Measurements from ENCODE around the gene NEMF. TPM values are rescaled to one million over a fixed set of nuclear protein-coding genes. Genes with fewer than 3 reads are reported as not detected.
"Not testable (repeated sequence)": the region's sequence is repeated elsewhere in the genome, so short reads cannot be mapped to it uniquely, and the experiment has no call there.

Gene NEMF
- polyA plus RNA-seq, 6 donors from 2014 or later = 42.8 to 80.8 (median 50.0) TPM

DNA sequence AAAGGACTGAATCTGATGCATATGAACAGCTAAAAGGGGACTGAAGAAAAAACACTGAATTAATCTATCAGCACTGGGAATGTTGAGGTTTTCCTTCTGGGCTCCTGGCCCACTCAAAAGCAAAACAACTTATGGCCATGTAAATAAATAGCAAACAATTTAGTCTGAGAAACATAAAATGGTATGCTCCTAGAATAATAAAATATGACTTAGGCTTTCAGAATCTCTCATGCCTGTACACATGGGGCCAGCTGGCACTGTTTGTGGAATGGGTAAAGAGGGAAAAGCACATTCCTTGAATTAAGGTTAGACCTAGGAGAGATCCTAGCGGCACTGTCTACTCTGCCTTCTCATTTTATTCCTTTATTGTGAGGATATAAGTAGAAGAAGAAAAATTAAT lies 78.5 kb downstream of the NEMF start:
- H3K4me1 Mint-ChIP-seq = peaks cover 12 to 25% (median 18%) of the 10 kb centered on the region in 3 donors
- no peak overlapping the region for H3K27ac Mint-ChIP-seq

DNA sequence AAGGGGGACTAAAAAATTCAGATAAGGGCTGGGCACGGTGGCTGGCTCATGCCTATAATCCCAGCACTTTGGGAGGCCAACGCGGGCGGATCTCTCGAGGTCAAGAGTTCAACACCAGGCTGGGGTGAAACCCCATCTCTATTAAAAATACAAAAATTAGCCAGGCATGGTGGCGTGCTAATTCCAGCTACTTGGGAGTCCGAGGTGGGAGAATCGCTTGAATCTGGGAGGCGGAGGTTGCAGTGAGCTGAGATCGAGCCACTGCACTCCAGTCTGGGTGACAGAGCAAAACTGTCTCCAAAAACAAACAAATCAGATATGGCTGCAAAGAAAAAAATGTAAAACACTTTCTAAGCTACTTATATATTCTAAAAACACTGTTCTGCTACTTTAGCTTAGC lies 80.9 kb downstream of the NEMF start:
- H3K36me3 Mint-ChIP-seq = peaks cover 10 to 12% of the 10 kb centered on the region in 2 donors
- H3K27me3 Mint-ChIP-seq; DNase-seq; ATAC-seq (ENCODE audit: low read depth in 2 of 2); H3K9me3 Mint-ChIP-seq: not testable (repeated sequence)
- H3K4me3 Mint-ChIP-seq = peak overlapping the region in 1 of 8 donors; percentile 89
- H3K4me1 Mint-ChIP-seq = peaks cover 20 to 37% (median 24%) of the 10 kb centered on the region in 3 donors
- H3K27ac Mint-ChIP-seq = peak overlapping the region in 3 of 6 donors; percentile 12 to 62 (median 49)

More for the DNA sequence above, 78.5 kb downstream of the NEMF start:
- H3K9me3 Mint-ChIP-seq = no peaks in the 10 kb centered on the region
- DNase-seq = no peak
- no peak overlapping the region for H3K4me3 Mint-ChIP-seq
- no peak for ATAC-seq (ENCODE audit: low read depth in 2 of 2)
- no peaks in the 10 kb centered on the region for H3K27me3 Mint-ChIP-seq
- peaks cover 10 to 12% of the 10 kb centered on the region in 2 donors for H3K36me3 Mint-ChIP-seq

- Mint-ChIP-seq H3K4me1 (peaks cover 19 to 38% (median 24%) of the 10 kb centered on the region in 3 donors), H3K36me3 (peaks cover 4 to 6% of the 10 kb centered on the region in 2 donors), H3K27me3 (no peaks in the 10 kb centered on the region), H3K27ac (peak overlapping the region in 5 of 6 donors; percentile 24 to 97 (median 54)), H3K9me3 (no peaks in the 10 kb centered on the region), H3K4me3 (peak overlapping the region in 6 of 8 donors; percentile 24 to 89 (median 49))
- DNase-seq (no peak), ATAC-seq (ENCODE audit: low read depth in 2 of 2) (no peak)
Measured at GRCh38 chr14:49770212-49770817, 82.3 kb downstream of the NEMF start.

- ATAC-seq (ENCODE audit: low read depth in 2 of 2) (no peak), DNase-seq (no peak)
- Mint-ChIP-seq H3K9me3 (no peaks in the 10 kb centered on the region), H3K4me3 (peak overlapping the region in 7 of 8 donors; percentile 66 to 98 (median 94)), H3K4me1 (peaks cover 16 to 38% (median 24%) of the 10 kb centered on the region in 3 donors), H3K27me3 (no peaks in the 10 kb centered on the region), H3K36me3 (no peaks in the 10 kb centered on the region), H3K27ac (peak overlapping the region; percentile 97 to 99 (median 98))
Measured at GRCh38 chr14:49769581-49770211, 82.9 kb downstream of the NEMF start.

GRCh38 chr14:49769171-49769570 lies 83.4 kb downstream of the NEMF start:
- no peaks in the 10 kb centered on the region for H3K27me3 Mint-ChIP-seq
- H3K4me3 Mint-ChIP-seq = peak overlapping the region; percentile 89 to 98 (median 95)
- DNase-seq (no peak), ATAC-seq (ENCODE audit: low read depth in 2 of 2) (no peak)
- H3K27ac Mint-ChIP-seq = peak overlapping the region; percentile 97 to 99 (median 98)
- H3K4me1 Mint-ChIP-seq = peaks cover 16 to 38% (median 24%) of the 10 kb centered on the region in 3 donors
- H3K9me3 Mint-ChIP-seq = no peaks in the 10 kb centered on the region
- H3K36me3 Mint-ChIP-seq = no peaks in the 10 kb centered on the region

GRCh38 chr14:49768301-49769121 lies 84.1 kb downstream of the NEMF start:
- Mint-ChIP-seq H3K4me3 (peak overlapping the region; percentile 89 to 98 (median 95)), H3K4me1 (peaks cover 16 to 38% (median 24%) of the 10 kb centered on the region in 3 donors), H3K36me3 (no peaks in the 10 kb centered on the region), H3K27me3 (no peaks in the 10 kb centered on the region), H3K9me3 (no peaks in the 10 kb centered on the region), H3K27ac (peak overlapping the region; percentile 97 to 99 (median 98))
- DNase-seq (peak; percentile 50), ATAC-seq (ENCODE audit: low read depth in 2 of 2) (peak; percentile 23 to 37)

DNA sequence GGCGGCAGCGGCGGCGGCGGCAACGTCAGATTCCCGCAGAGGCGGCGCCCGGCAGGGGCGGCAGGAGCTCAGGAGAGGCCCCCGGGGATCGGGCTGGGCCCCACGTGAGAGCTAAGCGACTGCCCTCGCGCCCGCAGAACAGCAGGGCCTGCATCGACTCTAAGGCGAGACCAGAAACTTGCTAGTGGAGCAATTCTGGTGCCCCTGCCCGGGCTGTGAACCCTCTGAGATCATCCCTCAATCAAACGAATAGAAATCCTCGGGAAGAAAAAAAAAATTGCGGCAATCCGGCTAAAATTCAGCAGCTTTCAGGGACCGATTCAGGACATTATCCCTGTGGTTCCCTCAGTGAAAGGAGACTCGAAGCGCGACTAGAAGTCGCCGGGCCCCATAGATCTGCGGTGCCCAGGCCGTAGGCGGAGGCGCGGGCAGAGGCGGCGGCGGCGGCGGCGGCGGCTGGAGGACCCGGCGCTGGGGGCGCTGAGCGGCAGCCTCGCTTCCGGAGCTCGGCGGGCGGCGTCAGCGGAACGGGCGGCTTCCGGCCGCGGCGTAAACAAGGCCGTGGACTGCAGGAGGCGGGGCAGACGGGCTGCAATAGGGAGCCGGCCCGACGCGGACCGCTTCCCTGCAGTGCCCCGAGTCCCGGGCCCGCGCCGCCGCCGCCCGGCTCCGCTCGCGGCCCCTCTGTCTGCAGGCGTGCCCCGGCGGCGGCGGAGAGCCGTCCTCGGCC lies 84.9 kb downstream of the NEMF start, which contains the start of gene KLHDC2:
KLHDC2 (plus strand) TSS at position 583 of the 730 bp plus-strand sequence. CDS start 316 bp downstream, outside the sequence.
- Mint-ChIP-seq H3K4me1 (peaks cover 16 to 38% (median 24%) of the 10 kb centered on the region in 3 donors), H3K9me3 (no peaks in the 10 kb centered on the region), H3K36me3 (no peaks in the 10 kb centered on the region), H3K4me3 (peak within 1 kb of the TSS; percentile 89 to 98 (median 95)), H3K27me3 (no peaks in the 10 kb centered on the region), H3K27ac (peak within 1 kb of the TSS; percentile 97 to 99 (median 98))
- DNase-seq (peak; percentile 89), ATAC-seq (ENCODE audit: low read depth in 2 of 2) (peak; percentile 86)

DNA sequence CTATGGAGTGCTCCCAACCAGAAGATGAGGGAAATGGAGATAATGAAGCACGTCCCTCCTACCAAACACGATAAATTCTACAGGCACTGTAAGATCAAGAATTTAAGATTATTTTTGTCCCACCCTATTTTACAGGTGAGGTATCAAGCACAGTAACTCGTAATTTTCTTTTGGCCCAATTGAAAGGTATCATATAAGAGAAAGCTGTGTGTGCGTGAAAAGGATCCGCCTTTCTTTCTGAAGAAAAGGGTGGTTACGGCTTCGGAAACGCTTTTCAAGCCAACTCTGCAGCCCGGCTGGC lies 85.4 kb downstream of the NEMF start:
- DNase-seq (no peak), ATAC-seq (ENCODE audit: low read depth in 2 of 2) (no peak)
- Mint-ChIP-seq H3K4me3 (peak overlapping the region; percentile 89 to 98 (median 94)), H3K4me1 (peaks cover 16 to 38% (median 24%) of the 10 kb centered on the region in 3 donors), H3K27ac (peak overlapping the region; percentile 94 to 99 (median 98)), H3K27me3 (no peaks in the 10 kb centered on the region), H3K36me3 (no peaks in the 10 kb centered on the region), H3K9me3 (no peaks in the 10 kb centered on the region)

GRCh38 chr14:49766839-49767238 lies 85.7 kb downstream of the NEMF start:
- Mint-ChIP-seq H3K27ac (peak overlapping the region in 5 of 6 donors; percentile 94 to 99 (median 97)), H3K4me3 (peak overlapping the region; percentile 89 to 98 (median 94)), H3K4me1 (peaks cover 16 to 38% (median 24%) of the 10 kb centered on the region in 3 donors), H3K36me3 (no peaks in the 10 kb centered on the region), H3K9me3 (no peaks in the 10 kb centered on the region), H3K27me3 (no peaks in the 10 kb centered on the region)
- DNase-seq (no peak), ATAC-seq (ENCODE audit: low read depth in 2 of 2) (no peak)

GRCh38 chr14:49761839-49762551 lies 90.6 kb downstream of the NEMF start:
- Mint-ChIP-seq H3K36me3 (no peaks in the 10 kb centered on the region), H3K4me1 (peaks cover 0 to 4% (median 3%) of the 10 kb centered on the region in 3 donors), H3K27ac (peak overlapping the region in 1 of 6 donors; percentile 20)

GRCh38 chr14:49755378-49755777 lies 97.2 kb downstream of the NEMF start:
- Mint-ChIP-seq H3K27me3 (no peaks in the 10 kb centered on the region), H3K36me3 (peaks cover 0 to 6% of the 10 kb centered on the region in 2 donors), H3K4me3 (no peak overlapping the region), H3K9me3 (peaks cover 0 to 2% (median 0%) of the 10 kb centered on the region in 7 donors), H3K27ac (peak overlapping the region in 1 of 6 donors; percentile 54), H3K4me1 (no peaks in the 10 kb centered on the region)
- no peak for ATAC-seq (ENCODE audit: low read depth in 2 of 2)
- no peak for DNase-seq

More at GRCh38 chr14:49761839-49762551, 90.6 kb downstream of the NEMF start:
- no peak for DNase-seq
- Mint-ChIP-seq H3K4me3 (no peak overlapping the region), H3K27me3 (no peaks in the 10 kb centered on the region), H3K9me3 (no peaks in the 10 kb centered on the region)
- no peak for ATAC-seq (ENCODE audit: low read depth in 2 of 2)

DNA sequence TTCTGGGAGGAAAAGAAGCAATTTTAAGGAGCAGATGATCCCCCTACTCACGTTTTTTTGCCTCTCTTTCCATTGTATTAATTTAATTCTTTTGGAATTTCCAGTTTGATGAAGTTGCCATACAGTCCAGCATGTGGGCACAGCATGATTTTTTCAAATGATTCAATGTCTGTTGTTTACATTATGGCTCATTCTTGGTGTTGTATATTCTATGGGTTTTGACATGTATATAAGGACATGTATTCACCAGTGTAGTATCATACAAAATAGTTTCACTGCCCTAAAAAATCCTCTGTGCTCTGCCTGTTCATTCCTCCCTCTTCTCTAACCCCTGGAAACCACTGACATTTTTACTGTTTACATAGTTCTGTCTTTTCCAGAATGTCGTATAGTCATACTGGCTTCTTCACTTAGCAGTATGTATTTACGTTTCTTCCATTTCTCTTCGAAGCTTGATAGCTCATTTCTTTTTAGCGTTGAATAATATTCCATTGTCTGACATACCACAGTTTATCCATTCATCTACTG lies 98.0 kb downstream of the NEMF start:
- Mint-ChIP-seq H3K36me3 (peaks cover 0 to 6% of the 10 kb centered on the region in 2 donors), H3K9me3 (peaks cover 0 to 2% (median 0%) of the 10 kb centered on the region in 7 donors), H3K27ac (no peak overlapping the region), H3K4me1 (no peaks in the 10 kb centered on the region), H3K4me3 (no peak overlapping the region), H3K27me3 (no peaks in the 10 kb centered on the region)
- no peak for DNase-seq
- ATAC-seq (ENCODE audit: low read depth in 2 of 2) = no peak
